Skeletal muscle cell (primary cell): ENCODE data around the gene TELO2.

Experiments
- DNase-seq: peaks from one replicate; pipeline ENCODE4 v3.0.0-alpha.2; 2010; ENCODE audit warnings: low read depth
- H3K4me3 ChIP-seq: 2 replicates; pipeline ENCODE4 v1.5.1; 2011; ENCODE audit warnings: low read depth, mild to moderate bottlenecking, control low read depth, low read length, moderate library complexity

The TELO2 gene

GRCh38 chr16:1543085-1543896, 50.1 kb downstream of the TELO2 start:
- DNase-seq = peak; percentile 43
- no peak overlapping the region for H3K4me3 ChIP-seq

DNA sequence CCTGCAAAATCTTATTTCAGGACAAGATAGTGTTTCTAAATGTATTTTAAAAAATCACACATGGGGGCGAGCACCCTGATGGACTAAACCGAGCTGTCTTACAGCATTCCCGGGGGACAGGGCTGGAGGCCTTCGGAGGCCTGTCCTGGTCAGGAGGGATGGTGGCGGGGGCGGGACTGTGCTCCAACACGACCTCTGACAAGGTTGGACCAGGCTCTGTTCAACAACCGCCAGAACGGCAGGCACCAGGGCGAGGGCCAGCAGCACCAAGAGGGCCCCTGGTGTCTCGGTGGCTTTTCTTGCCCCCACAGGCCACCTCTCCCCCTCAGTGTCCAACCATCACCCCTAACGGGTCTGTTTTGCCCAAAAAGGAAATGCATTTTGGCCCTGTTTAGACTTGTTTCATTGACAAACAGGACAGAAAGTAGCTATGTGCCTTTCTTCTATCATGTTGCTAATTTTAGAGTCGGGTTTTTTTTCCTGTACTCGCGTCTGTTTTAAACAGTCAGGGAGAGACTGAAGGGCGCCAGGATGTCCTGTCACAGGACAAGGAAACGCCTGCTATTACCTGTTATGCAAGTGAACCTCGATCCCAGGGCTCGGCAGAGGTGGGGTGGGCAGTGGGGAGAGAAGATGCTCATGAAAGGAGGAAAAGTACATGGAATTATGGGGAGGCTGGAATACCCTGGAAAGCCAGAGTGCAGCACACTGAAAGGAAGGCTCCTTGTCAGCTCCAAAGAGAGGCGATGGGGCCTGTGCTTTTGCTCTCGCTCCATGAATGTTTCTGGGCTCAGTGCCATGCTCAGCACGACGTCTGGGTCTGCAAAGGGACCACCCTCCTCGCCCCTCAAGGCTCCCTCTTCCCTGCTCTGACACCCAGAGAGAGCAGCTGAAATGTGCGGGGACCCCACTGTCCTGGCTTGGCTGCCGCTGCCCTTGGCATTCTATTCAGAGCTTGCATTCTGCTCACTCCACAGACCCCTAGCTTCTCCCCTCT, 52.2 kb downstream of the TELO2 start:
- no peak for DNase-seq
- H3K4me3 ChIP-seq = no peak overlapping the region

GRCh38 chr16:1546430-1546829, 53.3 kb downstream of the TELO2 start:
- no peak for DNase-seq
- H3K4me3 ChIP-seq = no peak overlapping the region

GRCh38 chr16:1548233-1548632, 55.1 kb downstream of the TELO2 start:
- DNase-seq = no peak
- no peak overlapping the region for H3K4me3 ChIP-seq

GRCh38 chr16:1548727-1549126, 55.6 kb downstream of the TELO2 start:
- no peak for DNase-seq
- no peak overlapping the region for H3K4me3 ChIP-seq

GRCh38 chr16:1550069-1550468, 56.9 kb downstream of the TELO2 start:
- DNase-seq = no peak
- H3K4me3 ChIP-seq = no peak overlapping the region

GRCh38 chr16:1550696-1551095, 57.5 kb downstream of the TELO2 start:
- no peak overlapping the region for H3K4me3 ChIP-seq
- DNase-seq = no peak

GRCh38 chr16:1551166-1551565, 58.0 kb downstream of the TELO2 start:
- no peak overlapping the region for H3K4me3 ChIP-seq
- DNase-seq = no peak

DNA sequence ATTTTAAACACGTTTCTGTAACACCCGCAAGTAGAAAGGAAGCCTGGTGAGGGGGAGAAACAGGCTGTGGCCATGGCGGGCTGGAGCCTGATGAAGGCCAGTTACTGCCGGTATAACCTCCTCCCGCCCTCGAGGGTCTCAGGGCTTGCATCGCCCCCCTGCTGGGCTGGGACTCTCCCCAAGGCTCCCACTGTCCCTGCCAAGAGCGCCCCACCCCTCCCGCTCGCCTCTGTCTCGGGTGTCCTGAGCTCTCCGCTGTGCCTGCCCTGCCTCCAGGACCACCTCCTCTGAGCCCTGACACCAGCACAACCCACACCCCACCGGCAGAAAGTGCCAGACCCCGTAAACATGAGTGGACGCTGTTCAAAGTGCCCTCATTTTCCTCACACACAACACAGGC, 59.0 kb downstream of the TELO2 start:
- no peak for DNase-seq
- H3K4me3 ChIP-seq = no peak overlapping the region

DNA sequence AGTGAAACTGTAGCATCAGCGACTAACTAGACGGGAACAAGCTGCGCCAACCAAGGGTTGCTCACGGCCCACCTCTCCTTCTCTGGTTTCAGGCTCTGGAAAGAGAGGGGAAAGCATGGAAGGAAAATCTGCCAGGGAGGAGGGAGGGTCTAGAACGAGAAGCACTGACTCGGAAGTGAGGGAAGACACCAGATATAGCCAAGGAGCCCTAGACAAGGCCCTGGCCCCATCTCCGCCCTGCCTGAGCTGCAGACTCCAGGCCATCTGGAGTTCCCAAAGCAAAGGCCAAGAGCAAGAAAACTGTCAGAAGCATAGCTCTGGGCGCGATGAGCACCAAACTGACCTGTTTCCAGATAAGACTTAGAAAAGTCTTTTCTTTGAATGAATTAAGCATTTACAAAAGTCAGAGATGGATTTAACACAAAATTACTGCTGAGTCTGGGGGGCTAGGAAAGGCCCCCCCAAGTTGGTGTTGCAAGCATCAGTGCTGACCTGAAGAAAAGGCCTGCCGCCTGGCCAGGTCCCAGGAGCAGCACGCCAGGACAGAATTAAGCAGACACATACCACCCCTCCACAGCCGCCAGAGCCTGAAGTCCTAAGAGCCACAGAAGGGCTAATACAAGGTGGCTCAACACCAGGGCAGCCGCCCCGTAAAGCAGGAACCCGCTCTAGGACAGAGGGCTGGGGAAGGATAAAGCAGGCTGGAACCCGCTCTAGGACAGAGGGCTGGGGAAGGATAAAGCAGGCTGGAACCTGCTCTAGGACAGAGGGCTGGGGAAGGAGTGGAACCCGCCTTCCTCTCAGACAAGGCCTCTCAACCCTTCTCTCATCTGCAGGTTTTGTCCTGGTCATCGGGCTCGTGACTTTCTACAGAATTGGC, 61.0 kb downstream of the TELO2 start:
- no peak for DNase-seq
- H3K4me3 ChIP-seq = no peak overlapping the region

DNA sequence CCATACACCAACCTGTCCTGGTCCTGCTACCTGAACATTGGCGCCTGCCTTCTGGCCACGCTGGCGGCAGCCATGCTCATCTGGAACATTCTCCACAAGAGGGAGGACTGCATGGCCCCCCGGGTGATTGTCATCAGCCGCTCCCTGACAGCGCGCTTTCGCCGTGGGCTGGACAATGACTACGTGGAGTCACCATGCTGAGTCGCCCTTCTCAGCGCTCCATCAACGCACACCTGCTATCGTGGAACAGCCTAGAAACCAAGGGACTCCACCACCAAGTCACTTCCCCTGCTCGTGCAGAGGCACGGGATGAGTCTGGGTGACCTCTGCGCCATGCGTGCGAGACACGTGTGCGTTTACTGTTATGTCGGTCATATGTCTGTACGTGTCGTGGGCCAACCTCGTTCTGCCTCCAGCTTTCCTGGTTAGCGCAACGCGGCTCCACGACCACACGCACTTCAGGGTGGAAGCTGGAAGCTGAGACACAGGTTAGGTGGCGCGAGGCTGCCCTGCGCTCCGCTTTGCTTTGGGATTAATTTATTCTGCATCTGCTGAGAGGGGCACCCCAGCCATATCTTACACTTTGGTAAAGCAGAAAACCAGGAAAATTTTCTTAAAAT, 61.8 kb downstream of the TELO2 start:
- no peak for DNase-seq
- H3K4me3 ChIP-seq = no peak overlapping the region

- H3K4me3 ChIP-seq = no peak overlapping the region
- no peak for DNase-seq
These were observed 63.1 kb downstream of the TELO2 start for GRCh38 chr16:1556254-1556653.

- H3K4me3 ChIP-seq = no peak overlapping the region
- no peak for DNase-seq
These were observed 63.9 kb downstream of the TELO2 start for GRCh38 chr16:1557074-1557473.

- DNase-seq = no peak
- H3K4me3 ChIP-seq = no peak overlapping the region
These were observed 64.4 kb downstream of the TELO2 start for GRCh38 chr16:1557576-1557975.

DNA sequence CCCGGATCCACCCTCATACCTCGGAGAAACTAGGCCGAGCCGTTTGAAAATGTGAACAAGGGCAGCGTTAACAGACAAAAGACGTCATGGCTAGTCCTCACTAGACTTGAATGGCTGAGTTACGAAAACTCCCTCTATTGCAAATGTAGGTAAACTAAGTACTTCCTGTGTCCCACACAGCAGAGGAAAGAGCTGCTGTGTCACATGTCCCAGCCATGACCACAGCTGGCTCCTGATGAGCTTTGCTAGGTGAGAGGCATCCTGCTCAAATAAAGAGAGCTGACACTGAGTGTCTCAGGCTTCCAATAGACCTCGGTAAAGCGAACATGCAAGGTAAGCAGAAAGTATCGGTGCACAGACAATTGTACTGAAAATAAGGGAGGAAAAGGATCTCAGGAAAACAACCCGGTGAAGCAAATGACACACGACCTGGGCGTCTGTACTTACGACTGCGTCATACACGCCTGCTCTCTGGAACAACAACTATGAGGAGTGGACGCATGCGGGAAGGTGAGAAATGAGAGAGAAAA, 66.4 kb downstream of the TELO2 start:
- H3K4me3 ChIP-seq = no peak overlapping the region
- no peak for DNase-seq
